GM19395 (cell line): Measurements from ENCODE around the gene IER5L.
"Not testable (repeated sequence)": the region's sequence is repeated elsewhere in the genome, so short reads cannot be mapped to it uniquely, and the experiment has no call there.

Experiments used
- ATAC-seq: cut with Tn5 transposase; IDR thresholded peaks from one replicate; pipeline ENCODE4 v1.9.1; 2021; ENCODE audit warnings: mild to moderate bottlenecking, moderate library complexity; ENCODE audit not compliant: unreplicated experiment

Gene IER5L

GRCh38 chr9:129163198-129163670 lies 14.8 kb downstream of the IER5L start:
- not testable (repeated sequence) for ATAC-seq

GRCh38 chr9:129162497-129163197 lies 15.4 kb downstream of the IER5L start:
- no peak for ATAC-seq

DNA sequence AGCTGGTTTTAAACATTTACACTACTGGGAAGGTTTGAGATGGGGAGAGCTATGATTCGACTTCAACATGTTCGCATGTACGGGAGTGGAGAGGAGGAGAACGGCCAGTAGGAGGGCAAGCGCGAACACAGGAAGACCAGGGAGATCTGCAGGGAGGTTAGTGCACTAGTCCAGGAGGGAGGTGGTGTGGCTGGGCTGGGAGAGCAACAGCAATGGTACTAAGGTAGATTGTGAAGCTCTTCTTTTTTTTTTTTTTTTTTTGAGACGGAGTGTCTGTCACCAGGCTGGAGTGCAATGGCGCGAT lies 16.6 kb downstream of the IER5L start:
- ATAC-seq, result no peak

DNA sequence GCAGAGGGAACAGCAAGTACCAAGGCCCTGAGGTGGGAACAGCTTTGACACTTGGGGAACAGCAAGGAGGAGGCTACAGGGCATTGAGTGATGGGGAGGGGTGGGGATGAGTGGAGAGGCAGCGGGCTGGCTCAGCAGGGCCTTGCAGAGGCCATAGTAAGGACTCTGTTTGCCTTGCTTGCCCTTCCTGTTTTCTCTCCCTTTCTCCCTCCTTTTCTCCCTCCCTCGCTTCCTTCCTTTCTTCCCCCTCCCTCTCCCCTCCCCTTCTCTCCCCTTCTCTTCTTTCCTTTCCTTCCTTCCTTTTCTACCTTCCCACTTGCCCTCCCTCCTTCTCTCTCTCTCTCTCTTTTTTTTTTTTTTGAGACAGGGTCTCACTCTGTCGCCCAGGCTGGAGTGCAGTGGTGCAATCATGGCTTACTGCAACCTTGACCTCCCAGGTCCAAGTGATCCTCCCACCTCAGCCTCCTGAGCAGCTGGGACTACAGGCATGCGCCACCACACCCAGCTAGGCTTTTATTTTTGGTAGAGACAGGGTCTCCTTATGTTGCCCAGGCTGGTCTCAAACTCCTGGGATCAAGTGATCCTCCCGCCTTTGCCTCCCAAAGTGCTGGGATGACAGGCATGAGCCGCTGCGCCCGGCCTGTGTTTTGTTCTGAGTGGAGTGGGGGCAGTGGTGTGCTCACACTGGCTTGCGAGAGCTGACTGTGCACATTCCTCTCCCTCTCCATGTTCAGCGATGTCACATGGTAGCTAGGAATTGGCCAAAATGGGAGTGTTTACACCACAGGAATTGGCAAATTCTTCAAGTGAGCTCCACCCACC lies 17.1 kb downstream of the IER5L start:
- no peak for ATAC-seq

DNA sequence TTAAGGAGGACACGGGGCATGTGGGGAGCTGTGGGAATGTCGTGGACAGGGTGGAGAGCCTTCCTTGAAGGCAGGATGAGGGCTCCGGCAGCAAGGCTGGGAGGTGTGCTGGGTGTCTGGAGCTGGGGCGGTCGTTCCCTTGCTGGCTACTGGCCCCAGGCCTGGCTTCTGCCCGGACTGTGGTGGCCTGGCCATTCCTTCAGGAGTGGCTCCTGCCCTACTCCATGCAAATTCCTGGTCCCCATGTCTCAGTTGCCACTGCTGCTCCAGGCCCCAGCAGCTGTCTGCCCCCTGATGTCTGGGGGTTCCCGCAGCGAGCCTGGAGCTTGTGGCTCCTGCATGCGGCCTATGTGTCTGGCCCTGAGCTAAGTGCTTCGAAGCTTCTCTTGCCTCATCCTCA lies 21.9 kb downstream of the IER5L start:
- ATAC-seq, result no peak

DNA sequence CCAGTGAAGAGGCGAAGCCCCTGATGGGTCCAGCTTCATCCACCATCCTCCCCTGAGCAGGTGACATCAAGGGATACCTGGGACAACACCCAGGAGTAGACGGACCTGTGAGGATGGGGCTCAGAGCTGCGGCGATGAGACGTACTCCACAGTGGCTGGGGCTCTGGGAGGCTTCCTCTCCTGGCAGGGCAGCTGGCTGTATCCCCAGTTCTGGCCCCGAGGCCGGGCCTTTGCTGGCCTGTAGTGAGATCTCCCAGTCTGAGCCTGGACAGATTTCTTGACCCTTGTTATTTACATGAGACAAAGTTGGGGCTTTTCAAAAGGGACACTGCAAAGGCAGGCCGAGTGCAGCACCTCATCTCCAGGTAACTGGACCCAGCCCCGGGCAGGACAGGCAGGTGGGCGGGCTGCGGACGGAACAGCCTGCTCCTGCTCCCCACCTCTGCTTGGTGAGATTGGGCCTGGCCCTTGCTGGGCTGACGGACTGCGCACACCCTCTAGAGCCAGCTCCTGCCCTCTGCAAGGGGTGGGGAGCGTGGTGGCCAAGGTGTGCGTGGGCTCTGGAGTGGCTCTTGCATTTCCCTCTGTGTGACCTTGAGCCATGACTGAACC lies 23.1 kb downstream of the IER5L start:
- no peak for ATAC-seq

DNA sequence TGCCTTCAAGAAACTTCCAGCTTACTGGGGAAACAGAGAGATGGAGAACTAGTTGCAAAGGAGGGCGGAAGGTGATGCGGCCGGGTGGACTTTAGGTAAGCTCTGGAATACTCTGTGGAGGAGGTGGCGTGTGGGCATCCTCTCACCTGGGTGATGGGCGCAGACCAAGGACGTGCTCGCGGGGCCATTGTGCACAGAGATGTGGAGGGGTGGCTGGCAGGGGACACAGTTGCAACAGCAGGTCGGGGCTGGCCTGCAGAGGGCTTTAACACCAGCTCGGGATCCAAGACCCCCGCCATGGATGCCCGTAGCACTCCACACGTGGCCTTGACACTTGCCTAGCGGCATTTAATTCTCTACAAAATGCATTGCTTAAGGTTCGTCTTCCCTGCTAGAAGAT lies 26.6 kb downstream of the IER5L start:
- ATAC-seq, result no peak

DNA sequence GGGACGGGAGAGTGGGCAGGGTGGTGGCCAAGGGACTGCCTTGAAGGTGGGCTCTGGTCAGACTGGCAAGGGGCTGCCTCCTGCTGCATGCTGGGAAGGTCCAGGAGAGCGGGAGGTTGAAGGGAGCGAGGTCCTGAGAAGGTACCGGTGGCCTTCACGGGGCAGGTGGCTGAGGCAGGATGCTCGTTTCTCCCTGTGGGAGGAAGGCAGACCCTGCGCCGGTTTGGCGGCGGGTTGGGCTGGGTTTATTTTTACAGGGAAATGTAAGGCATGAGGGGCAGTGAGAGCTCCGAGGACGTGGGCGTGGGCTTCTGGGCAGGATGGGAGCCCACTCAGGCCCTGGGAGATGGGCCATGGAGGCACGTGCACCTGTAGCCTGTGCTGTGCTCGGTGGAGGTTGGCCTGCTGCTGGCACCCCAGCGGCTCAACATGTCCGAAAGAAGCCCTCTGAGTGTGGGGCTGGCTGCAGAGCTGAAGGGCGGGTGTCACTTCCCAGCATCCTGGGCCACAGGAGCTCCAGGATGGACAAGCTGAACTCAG lies 27.3 kb downstream of the IER5L start:
- ATAC-seq, result no peak

DNA sequence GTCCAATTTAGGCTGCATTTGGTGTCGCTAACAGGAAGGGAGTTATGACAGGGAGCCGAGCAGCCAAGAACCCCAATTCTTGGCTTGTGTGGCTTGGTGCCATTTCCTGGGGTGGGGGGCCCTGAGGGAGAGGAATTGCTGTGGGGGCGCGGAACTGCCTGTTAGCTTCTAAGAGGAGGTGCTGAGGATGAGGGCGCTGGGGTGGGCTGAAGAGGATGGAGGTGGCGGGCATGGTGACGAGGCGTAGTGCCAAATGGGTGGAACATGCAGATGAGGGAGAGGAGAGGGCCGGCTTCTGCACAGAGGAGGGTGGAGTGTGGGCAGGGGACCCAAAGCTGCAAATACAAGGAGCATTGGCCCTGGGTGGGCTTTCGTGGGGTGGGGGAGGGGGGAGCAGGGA lies 27.9 kb downstream of the IER5L start:
- ATAC-seq, result no peak

GRCh38 chr9:129149442-129149841 lies 28.6 kb downstream of the IER5L start:
- ATAC-seq, result no peak

DNA sequence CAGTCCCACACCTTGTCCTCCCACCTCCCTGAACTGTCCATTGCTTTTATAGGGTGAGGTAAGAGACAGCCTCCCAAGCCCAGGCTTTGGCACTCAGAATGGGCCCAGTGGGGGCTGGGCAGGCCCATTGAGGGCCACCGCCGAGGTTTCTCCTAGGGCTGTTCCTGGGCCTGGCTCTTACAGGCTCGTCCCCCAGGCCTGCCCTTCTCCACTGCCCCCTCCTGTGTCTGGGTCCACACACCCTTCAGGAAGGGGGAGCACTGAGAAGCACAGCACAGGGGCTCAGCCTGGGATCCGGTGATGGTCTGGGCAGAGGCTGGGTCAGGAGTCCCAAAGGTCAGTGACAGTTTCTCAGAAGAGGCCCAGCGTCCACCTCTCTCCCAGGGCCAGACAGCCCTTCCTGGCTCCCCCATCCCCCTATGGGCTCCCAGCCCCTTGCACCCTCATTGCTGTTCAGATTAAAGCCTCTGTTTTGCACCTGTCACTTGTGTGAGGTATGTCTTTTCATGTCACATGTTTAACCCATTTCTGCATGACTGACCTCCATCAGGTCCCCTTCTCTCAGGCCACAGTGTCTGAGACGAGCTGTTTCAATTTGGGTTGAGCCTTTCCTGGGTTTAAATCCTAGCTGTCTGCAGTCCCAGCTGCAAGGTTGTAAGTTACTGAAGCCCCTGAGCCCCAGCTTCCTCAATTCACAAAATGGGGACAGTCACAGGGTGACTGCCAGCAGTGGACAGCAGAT lies 29.4 kb downstream of the IER5L start:
- ATAC-seq, result no peak

DNA sequence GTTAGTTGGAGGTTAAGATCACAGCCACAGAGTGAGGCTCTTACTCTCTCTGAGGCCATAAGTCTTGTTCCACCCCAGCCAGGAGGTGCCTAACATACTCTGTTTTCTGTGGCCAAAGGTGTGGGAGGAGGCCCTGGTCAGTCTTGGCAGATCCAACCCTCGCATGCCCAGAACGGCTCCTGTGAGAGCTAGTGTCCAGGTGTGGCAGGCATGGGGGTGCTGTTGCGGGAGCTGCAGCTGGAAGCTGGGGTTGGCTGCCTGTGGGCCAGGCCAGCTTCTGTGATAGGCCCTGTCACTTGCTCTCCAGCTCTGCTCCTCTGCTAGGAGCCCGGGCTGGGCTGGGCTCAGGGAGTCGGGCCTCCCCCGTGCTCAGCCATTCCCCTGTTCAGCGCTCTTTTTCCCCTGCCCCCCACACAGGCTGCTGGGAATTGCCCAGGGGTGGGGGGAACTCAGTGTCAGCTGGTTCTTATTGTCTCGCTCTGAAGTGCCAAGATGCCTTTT lies 31.6 kb downstream of the IER5L start:
- ATAC-seq, result no peak

GRCh38 chr9:129145841-129146292 lies 32.2 kb downstream of the IER5L start:
- ATAC-seq, result no peak

- ATAC-seq, result no peak
These were observed 32.7 kb downstream of the IER5L start for GRCh38 chr9:129145316-129145715.

GRCh38 chr9:129143031-129143927 lies 34.8 kb downstream of the IER5L start:
- ATAC-seq, result no peak

DNA sequence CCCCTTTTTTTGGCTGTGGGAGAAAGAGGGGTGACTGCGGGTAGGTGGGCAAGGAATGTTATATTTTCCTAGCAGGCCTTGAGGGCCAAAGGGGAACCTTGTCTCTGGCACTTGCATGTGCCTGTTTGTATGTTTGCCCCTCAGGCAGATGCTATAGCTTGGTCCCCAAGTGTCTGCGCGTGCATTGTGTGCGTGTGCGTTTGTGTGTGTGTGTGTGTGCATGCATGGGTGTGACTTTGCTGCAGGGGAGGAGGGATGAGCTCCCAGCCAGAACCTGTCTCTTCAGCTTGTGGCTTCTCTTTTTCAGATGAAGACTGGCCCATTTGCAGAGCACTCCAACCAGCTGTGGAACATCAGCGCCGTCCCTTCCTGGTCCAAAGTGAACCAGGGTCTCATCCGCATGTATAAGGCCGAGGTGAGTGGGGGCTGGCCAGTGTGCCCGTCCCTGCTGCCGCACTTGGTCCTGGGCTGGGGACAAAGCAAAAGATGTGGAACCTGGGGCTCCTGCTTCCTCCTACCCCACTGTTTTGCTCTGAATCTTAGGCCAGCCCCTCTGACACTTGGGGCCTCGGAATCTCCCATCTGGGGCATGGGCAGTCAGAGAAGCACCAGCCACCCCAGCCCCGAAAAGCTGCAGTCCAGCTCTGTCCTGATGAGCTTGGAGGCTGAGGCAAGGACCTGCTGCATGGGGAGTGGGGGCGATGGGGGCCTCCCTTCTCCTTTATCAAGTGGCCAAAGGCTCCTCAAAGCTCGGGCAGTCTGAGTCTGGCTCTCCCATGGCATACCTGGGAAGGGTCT lies 35.7 kb downstream of the IER5L start:
- no peak for ATAC-seq

DNA sequence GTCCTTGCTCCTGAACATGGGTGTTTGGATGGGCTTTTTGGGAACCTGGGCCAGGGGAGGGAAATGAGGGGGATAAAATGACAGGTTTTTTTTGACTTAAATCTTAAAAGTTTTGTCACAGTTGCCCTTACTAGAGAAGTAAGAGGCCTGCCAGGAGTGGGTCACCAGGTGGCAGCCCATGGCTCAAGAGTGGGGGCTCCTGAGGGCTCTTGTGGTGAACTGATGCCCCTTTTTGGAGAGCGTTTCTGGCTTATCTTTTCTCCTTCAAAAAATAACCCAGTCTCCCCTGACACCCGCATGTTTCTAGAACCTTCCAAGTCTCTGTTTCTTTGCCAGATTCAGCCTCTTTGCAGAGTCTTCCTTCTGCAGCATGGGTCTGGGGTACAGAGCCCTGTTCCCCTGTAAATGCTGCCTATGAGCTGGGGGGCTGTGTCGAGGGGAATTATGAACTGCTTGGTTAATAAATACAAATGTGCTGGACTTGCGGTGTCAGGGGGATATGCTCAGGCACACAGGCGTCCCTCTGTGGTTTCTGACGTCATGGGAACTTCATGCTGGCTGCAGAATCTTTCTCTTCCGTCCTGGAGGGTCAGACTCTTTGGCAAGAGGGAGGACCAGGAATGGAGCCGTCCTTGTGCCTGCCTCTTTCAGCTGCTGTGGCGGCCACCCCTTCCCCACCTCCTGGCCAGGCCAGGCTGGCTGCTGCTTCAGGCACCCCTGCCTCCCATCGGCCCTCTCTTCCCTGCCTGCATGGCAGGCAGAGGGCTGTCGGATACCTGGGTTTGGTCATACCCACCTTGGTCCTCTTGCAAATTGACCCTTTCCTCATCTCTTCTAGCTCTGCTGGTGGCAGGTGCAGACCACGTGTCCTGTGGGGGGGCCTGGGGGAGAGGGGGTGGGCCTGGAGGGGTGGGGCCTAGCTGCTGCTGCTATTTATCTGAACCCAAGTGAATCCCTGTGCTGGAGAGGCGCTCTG lies 36.7 kb downstream of the IER5L start:
- ATAC-seq, result no peak
